ENCODE measurements around the gene WIPF2. TPM values are rescaled to one million over a fixed set of nuclear protein-coding genes. Genes with fewer than 3 reads are reported as not detected.

The WIPF2 gene
- total and polyA plus RNA-seq, 4 donors: 10.7 to 54.3 (median 31.2) TPM

DNA sequence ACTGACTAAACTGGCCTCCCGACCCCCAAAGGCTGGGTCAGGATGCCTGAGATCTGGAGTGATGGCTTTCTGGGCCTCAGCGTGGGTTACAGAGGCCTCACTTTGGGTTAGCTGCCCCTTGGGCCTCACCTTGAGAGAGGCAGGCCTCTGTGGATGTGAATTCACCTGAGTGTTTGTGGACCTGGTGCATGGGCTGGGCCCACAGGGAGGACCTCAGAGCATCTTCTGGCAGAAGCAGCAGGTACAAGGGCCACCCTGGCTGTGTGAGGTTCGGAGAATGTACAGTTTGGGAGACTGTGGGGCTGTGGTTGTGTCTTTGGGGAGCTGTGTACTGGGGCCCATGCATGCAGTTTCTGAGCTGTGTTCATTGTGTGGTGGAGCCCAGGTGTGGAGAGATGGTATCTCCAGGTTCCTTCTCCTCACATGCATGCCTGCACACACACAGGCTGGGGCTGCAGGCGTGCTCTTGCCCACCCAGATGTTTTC lies 108.2 kb downstream of the WIPF2 start:
- 87% methylated on average over 4 of the region's 4 CpGs for WGBS (ENCODE audit: insufficient coverage)
- no peak overlapping the region for H3K4me3 ChIP-seq (ENCODE audit: low read depth, low read length)
- peaks cover 83% of the 10 kb centered on the region for H3K4me1 ChIP-seq (ENCODE audit: control insufficient read depth, insufficient read depth, low read length)
- peaks cover 25% of the 10 kb centered on the region for H3K36me3 ChIP-seq (ENCODE audit: control insufficient read depth, insufficient read depth, low read length)
- no peak for DNase-seq (ENCODE audit: low read depth in 4 of 6, low spot score in 6 of 6)
- no peak overlapping the region for H3K27ac ChIP-seq (ENCODE audit: low read depth, low read length)
- H3K27me3 ChIP-seq (ENCODE audit: control insufficient read depth, insufficient read depth, low read length): no peaks in the 10 kb centered on the region
- no peaks in the 10 kb centered on the region for H3K9me3 ChIP-seq (ENCODE audit: control insufficient read depth, insufficient read depth, low read length)

DNA sequence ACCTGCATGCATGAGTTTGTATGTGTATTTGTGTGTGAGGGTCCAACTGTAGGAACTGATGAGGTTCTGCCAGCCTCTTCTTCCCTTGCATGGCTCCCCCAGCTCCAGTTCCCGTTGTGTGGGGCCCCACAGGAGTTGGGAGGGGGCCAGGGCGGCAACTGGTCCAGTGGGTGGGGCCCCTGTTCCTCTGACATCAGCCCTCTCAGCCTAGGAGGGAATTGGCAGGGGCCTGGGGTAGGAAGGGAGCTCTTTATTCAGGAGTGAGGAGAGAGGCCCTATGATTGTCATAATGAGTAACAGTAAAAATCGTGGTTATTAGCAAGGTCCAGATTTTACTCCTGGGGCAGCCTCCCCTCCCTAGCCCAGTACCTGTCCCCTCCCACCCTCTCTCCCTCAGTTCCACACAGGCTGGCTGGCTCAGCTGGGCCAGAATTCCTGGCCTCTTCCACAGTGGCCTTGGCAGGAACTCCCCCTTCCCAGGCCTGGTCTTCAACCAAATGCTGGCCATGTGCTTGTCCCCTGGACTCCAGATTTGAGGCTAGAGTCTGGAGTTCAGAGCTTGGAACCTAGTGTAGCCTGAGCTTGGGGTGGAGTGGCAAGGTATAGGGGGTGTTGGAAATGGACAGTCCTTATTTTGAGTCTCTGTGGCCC lies 108.8 kb downstream of the WIPF2 start:
- Histone ChIP-seq H3K4me1 (ENCODE audit: control insufficient read depth, insufficient read depth, low read length) (peaks cover 83% of the 10 kb centered on the region), H3K27me3 (ENCODE audit: control insufficient read depth, insufficient read depth, low read length) (no peaks in the 10 kb centered on the region), H3K9me3 (ENCODE audit: control insufficient read depth, insufficient read depth, low read length) (no peaks in the 10 kb centered on the region), H3K27ac (ENCODE audit: low read depth, low read length) (peak overlapping the region; percentile 1), H3K36me3 (ENCODE audit: control insufficient read depth, insufficient read depth, low read length) (peaks cover 28% of the 10 kb centered on the region), H3K4me3 (ENCODE audit: low read depth, low read length) (no peak overlapping the region)
- no CpG with 5 or more reads among the region's 3 CpGs for WGBS (ENCODE audit: insufficient coverage)
- no peak for DNase-seq (ENCODE audit: low read depth in 4 of 6, low spot score in 6 of 6)

DNA sequence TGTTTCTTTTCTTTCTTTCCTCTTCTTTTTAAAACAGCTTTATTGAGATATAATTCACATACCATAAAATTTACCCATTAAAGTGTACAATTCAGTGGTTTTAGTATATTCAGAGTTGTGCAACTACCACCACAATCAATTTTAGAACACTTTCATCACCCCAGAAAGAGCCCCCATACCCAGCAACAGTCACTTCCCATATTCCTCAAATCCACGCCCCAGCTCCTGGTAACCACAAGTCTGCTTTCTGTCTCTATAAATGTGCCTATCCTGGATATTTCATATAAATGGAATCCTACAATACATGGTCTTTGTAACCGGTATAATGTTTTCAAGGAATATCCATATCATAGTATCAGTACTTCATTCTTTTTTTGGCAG lies 109.3 kb downstream of the WIPF2 start:
- Histone ChIP-seq H3K27ac (ENCODE audit: low read depth, low read length) (peak overlapping the region; percentile 1), H3K27me3 (ENCODE audit: control insufficient read depth, insufficient read depth, low read length) (no peaks in the 10 kb centered on the region), H3K9me3 (ENCODE audit: control insufficient read depth, insufficient read depth, low read length) (no peaks in the 10 kb centered on the region), H3K4me3 (ENCODE audit: low read depth, low read length) (no peak overlapping the region), H3K36me3 (ENCODE audit: control insufficient read depth, insufficient read depth, low read length) (peaks cover 32% of the 10 kb centered on the region), H3K4me1 (ENCODE audit: control insufficient read depth, insufficient read depth, low read length) (peaks cover 83% of the 10 kb centered on the region)
- WGBS (ENCODE audit: insufficient coverage): 100% methylated on average over 1 of the region's 2 CpGs
- DNase-seq (ENCODE audit: low read depth in 4 of 6, low spot score in 6 of 6): no peak

GRCh38 chr17:40329839-40330794 lies 111.0 kb downstream of the WIPF2 start:
- Histone ChIP-seq H3K27me3 (ENCODE audit: control insufficient read depth, insufficient read depth, low read length) (no peaks in the 10 kb centered on the region), H3K9me3 (ENCODE audit: control insufficient read depth, insufficient read depth, low read length) (no peaks in the 10 kb centered on the region), H3K4me3 (ENCODE audit: low read depth, low read length) (no peak overlapping the region), H3K36me3 (ENCODE audit: control insufficient read depth, insufficient read depth, low read length) (peaks cover 38% of the 10 kb centered on the region), H3K4me1 (ENCODE audit: control insufficient read depth, insufficient read depth, low read length) (peaks cover 84% of the 10 kb centered on the region), H3K27ac (ENCODE audit: low read depth, low read length) (no peak overlapping the region)
- no peak for DNase-seq (ENCODE audit: low read depth in 4 of 6, low spot score in 6 of 6)
- 22% methylated on average over 5 of the region's 11 CpGs for WGBS (ENCODE audit: insufficient coverage)

DNA sequence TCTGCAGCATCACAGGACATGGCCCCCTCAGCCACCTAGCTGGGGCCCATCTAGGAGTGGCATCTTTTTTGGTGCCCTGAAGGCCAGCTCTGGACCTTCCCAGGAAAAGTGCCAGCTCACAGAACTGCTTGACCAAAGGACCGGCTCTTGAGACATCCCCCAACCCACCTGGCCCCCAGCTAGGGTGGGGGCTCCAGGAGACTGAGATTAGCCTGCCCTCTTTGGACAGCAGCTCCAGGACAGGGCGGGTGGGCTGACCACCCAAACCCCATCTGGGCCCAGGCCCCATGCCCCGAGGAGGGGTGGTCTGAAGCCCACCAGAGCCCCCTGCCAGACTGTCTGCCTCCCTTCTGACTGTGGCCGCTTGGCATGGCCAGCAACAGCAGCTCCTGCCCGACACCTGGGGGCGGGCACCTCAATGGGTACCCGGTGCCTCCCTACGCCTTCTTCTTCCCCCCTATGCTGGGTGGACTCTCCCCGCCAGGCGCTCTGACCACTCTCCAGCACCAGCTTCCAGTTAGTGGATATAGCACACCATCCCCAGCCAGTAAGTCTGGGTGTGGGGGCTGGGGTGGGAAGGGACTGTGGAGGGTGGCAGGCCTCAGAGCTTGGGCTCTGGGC lies 111.9 kb downstream of the WIPF2 start:
- peaks cover 38% of the 10 kb centered on the region for H3K36me3 ChIP-seq (ENCODE audit: control insufficient read depth, insufficient read depth, low read length)
- H3K4me1 ChIP-seq (ENCODE audit: control insufficient read depth, insufficient read depth, low read length): peaks cover 79% of the 10 kb centered on the region
- peak overlapping the region; percentile 86 for H3K27ac ChIP-seq (ENCODE audit: low read depth, low read length)
- 82% methylated on average over 4 of the region's 10 CpGs for WGBS (ENCODE audit: insufficient coverage)
- H3K9me3 ChIP-seq (ENCODE audit: control insufficient read depth, insufficient read depth, low read length): no peaks in the 10 kb centered on the region
- no peak for DNase-seq (ENCODE audit: low read depth in 4 of 6, low spot score in 6 of 6)
- no peak overlapping the region for H3K4me3 ChIP-seq (ENCODE audit: low read depth, low read length)
- no peaks in the 10 kb centered on the region for H3K27me3 ChIP-seq (ENCODE audit: control insufficient read depth, insufficient read depth, low read length)

- peaks cover 35% of the 10 kb centered on the region for H3K36me3 ChIP-seq (ENCODE audit: control insufficient read depth, insufficient read depth, low read length)
- peak in 4 of 6 donors; percentile 62 to 93 (median 66) for DNase-seq (ENCODE audit: low read depth in 4 of 6, low spot score in 6 of 6)
- no peaks in the 10 kb centered on the region for H3K9me3 ChIP-seq (ENCODE audit: control insufficient read depth, insufficient read depth, low read length)
- peaks cover 69% of the 10 kb centered on the region for H3K4me1 ChIP-seq (ENCODE audit: control insufficient read depth, insufficient read depth, low read length)
- WGBS (ENCODE audit: insufficient coverage): 27% methylated on average over 19 of the region's 22 CpGs
- no peaks in the 10 kb centered on the region for H3K27me3 ChIP-seq (ENCODE audit: control insufficient read depth, insufficient read depth, low read length)
- H3K27ac ChIP-seq (ENCODE audit: low read depth, low read length): peak overlapping the region; percentile 86
- no peak overlapping the region for H3K4me3 ChIP-seq (ENCODE audit: low read depth, low read length)
Observed at GRCh38 chr17:40331743-40332641, 112.9 kb downstream of the WIPF2 start.

Small RNA genes lying within 50 kb of the gene (small RNA-seq; reads per million reads assigned to genes)
- not detected for gene MIR6867 (ENCODE audit: low replicate concordance)

Other genes with a start within 250 kb of the WIPF2 start
- gene PSMD3, start 238.5 kb upstream of the WIPF2 start, total RNA-seq: 10 to 100 TPM; 54.3 to 85.0 TPM
- gene PSMD3, start 238.5 kb upstream of the WIPF2 start, polyA plus RNA-seq (ENCODE audit: insufficient read length in 2 of 2): 100 to 1,000 TPM; 123 to 136 TPM
- under 1 TPM in 1 of 2 donors, not detected in 1; 0.59 TPM for gene CSF3, start 203.9 kb upstream of the WIPF2 start, total RNA-seq
- gene CSF3, start 203.9 kb upstream of the WIPF2 start, polyA plus RNA-seq (ENCODE audit: insufficient read length in 2 of 2): not detected
- gene MED24, start 164.9 kb upstream of the WIPF2 start, total RNA-seq: 10 to 100 TPM; 50.3 to 50.7 TPM
- gene MED24, start 164.9 kb upstream of the WIPF2 start, polyA plus RNA-seq (ENCODE audit: insufficient read length in 2 of 2): 100 to 1,000 TPM; 120 to 140 TPM
- 100 to 1,000 TPM in 1 of 2 donors, 10 to 100 TPM in 1; 80.1 to 151 TPM for gene THRA, start 156.3 kb upstream of the WIPF2 start, total RNA-seq
- 100 to 1,000 TPM; 243 to 252 TPM for gene THRA, start 156.3 kb upstream of the WIPF2 start, polyA plus RNA-seq (ENCODE audit: insufficient read length in 2 of 2)
- gene NR1D1, start 118.7 kb upstream of the WIPF2 start, total RNA-seq: 1 to 10 TPM; 3.3 to 3.5 TPM
- 10 to 100 TPM; 11.6 to 12.4 TPM for gene NR1D1, start 118.7 kb upstream of the WIPF2 start, polyA plus RNA-seq (ENCODE audit: insufficient read length in 2 of 2)
- 100 to 1,000 TPM in 1 of 2 donors, 10 to 100 TPM in 1; 89.4 to 121 TPM for gene MSL1, start 97.3 kb upstream of the WIPF2 start, total RNA-seq
- gene MSL1, start 97.3 kb upstream of the WIPF2 start, polyA plus RNA-seq (ENCODE audit: insufficient read length in 2 of 2): 100 to 1,000 TPM; 166 to 168 TPM
- 10 to 100 TPM; 52.0 to 68.4 TPM for gene CASC3, start 78.8 kb upstream of the WIPF2 start, total RNA-seq
- gene CASC3, start 78.8 kb upstream of the WIPF2 start, polyA plus RNA-seq (ENCODE audit: insufficient read length in 2 of 2): 100 to 1,000 TPM; 122 to 133 TPM
- gene RAPGEFL1, start 41.8 kb upstream of the WIPF2 start, total RNA-seq: 10 to 100 TPM; 10.6 to 17.7 TPM
- gene RAPGEFL1, start 41.8 kb upstream of the WIPF2 start, polyA plus RNA-seq (ENCODE audit: insufficient read length in 2 of 2): 10 to 100 TPM; 53.0 to 77.1 TPM
- 10 to 100 TPM in 1 of 2 donors, 1 to 10 TPM in 1; 6.7 to 10.3 TPM for gene CDC6, start 68.6 kb downstream of the WIPF2 start, total RNA-seq
- 10 to 100 TPM; 11.7 to 12.9 TPM for gene CDC6, start 68.6 kb downstream of the WIPF2 start, polyA plus RNA-seq (ENCODE audit: insufficient read length in 2 of 2)
- gene RARA, start 89.9 kb downstream of the WIPF2 start, total RNA-seq: 10 to 100 TPM; 10.2 to 22.7 TPM
- gene RARA, start 89.9 kb downstream of the WIPF2 start, polyA plus RNA-seq (ENCODE audit: insufficient read length in 2 of 2): 10 to 100 TPM; 51.1 to 54.5 TPM
- gene GJD3, start 145.4 kb downstream of the WIPF2 start, total RNA-seq: under 1 TPM; 0.40 to 0.61 TPM
- gene GJD3, start 145.4 kb downstream of the WIPF2 start, polyA plus RNA-seq (ENCODE audit: insufficient read length in 2 of 2): under 1 TPM in 1 of 2 donors, not detected in 1; 0.36 TPM
- 10 to 100 TPM; 60.8 to 68.3 TPM for gene TOP2A, start 198.6 kb downstream of the WIPF2 start, total RNA-seq
- gene TOP2A, start 198.6 kb downstream of the WIPF2 start, polyA plus RNA-seq (ENCODE audit: insufficient read length in 2 of 2): 10 to 100 TPM; 73.4 to 79.4 TPM
- 100 to 1,000 TPM in 1 of 2 donors, 10 to 100 TPM in 1; 53.1 to 110 TPM for gene IGFBP4, start 224.1 kb downstream of the WIPF2 start, total RNA-seq
- gene IGFBP4, start 224.1 kb downstream of the WIPF2 start, polyA plus RNA-seq (ENCODE audit: insufficient read length in 2 of 2): 10 to 100 TPM; 67.8 to 98.3 TPM